Measurements from ENCODE around the gene MBLAC2.
A peak's percentile ranks its signal among the peaks of the same experiment; 100 is the strongest.

- TF ChIP-seq, protein P1, sequence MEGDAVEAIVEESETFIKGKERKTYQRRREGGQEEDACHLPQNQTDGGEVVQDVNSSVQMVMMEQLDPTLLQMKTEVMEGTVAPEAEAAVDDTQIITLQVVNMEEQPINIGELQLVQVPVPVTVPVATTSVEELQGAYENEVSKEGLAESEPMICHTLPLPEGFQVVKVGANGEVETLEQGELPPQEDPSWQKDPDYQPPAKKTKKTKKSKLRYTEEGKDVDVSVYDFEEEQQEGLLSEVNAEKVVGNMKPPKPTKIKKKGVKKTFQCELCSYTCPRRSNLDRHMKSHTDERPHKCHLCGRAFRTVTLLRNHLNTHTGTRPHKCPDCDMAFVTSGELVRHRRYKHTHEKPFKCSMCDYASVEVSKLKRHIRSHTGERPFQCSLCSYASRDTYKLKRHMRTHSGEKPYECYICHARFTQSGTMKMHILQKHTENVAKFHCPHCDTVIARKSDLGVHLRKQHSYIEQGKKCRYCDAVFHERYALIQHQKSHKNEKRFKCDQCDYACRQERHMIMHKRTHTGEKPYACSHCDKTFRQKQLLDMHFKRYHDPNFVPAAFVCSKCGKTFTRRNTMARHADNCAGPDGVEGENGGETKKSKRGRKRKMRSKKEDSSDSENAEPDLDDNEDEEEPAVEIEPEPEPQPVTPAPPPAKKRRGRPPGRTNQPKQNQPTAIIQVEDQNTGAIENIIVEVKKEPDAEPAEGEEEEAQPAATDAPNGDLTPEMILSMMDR (IDR thresholded peaks at IDR 0.05), result no peak
- TF ChIP-seq POLR2A (IDR thresholded peaks at IDR 0.05), result peak; percentile 82
Observed at GRCh38 chr5:90409318-90410177, 65.0 kb downstream of the MBLAC2 start, which contains the start of gene CETN3.

All from ovary (tissue), 3 donors.